ENCODE measurements around the gene DMXL2. TPM values are rescaled to one million over a fixed set of nuclear protein-coding genes. Genes with fewer than 3 reads are reported as not detected.
"Not testable (repeated sequence)": the region's sequence is repeated elsewhere in the genome, so short reads cannot be mapped to it uniquely, and the experiment has no call there.

DMXL2 gene
- polyA plus RNA-seq, 1 experiment = 18.6 TPM

- CTCF ChIA-PET = interaction anchor here (1.1 to 1.8 kb wide), 2 partner anchors 46 to 86 kb away, joined by 3 to 6 read pairs; no protein-coding TSS in a partner anchor
- Histone ChIP-seq H3K27ac (ENCODE audit: low read depth, low read length) (no peak overlapping the region), H3K27me3 (ENCODE audit: control insufficient read depth, insufficient read depth, low read length) (no peaks in the 10 kb centered on the region), H3K9me3 (ENCODE audit: control insufficient read depth, insufficient read depth, low read length) (no peaks in the 10 kb centered on the region), H3K4me3 (ENCODE audit: low read depth, low read length) (no peak overlapping the region)
- POLR2A ChIA-PET = no interaction called here
- TF ChIP-seq CTCF (IDR thresholded peaks at IDR 0.05; ENCODE audit: low read depth, low read length) = no peak
- no peak for DNase-seq (ENCODE audit: low read depth, low spot score)
These were observed 172.6 kb downstream of the DMXL2 start for GRCh38 chr15:51450001-51450400.

- TF ChIP-seq CTCF (IDR thresholded peaks at IDR 0.05; ENCODE audit: low read depth, low read length) = no peak
- H3K27me3 ChIP-seq (ENCODE audit: control insufficient read depth, insufficient read depth, low read length) = no peaks in the 10 kb centered on the region
- no peaks in the 10 kb centered on the region for H3K9me3 ChIP-seq (ENCODE audit: control insufficient read depth, insufficient read depth, low read length)
- CTCF ChIA-PET = interaction anchor here (1.8 kb wide), 1 partner anchor 88 kb away, joined by 6 read pairs; no protein-coding TSS in a partner anchor
- H3K4me3 ChIP-seq (ENCODE audit: low read depth, low read length) = no peak overlapping the region
- POLR2A ChIA-PET = no interaction called here
- DNase-seq (ENCODE audit: low read depth, low spot score) = no peak
- H3K27ac ChIP-seq (ENCODE audit: low read depth, low read length) = no peak overlapping the region
These were observed 173.8 kb downstream of the DMXL2 start for GRCh38 chr15:51448622-51449399.

GRCh38 chr15:51447855-51448621, 174.5 kb downstream of the DMXL2 start:
- Histone ChIP-seq H3K9me3 (ENCODE audit: control insufficient read depth, insufficient read depth, low read length) (no peaks in the 10 kb centered on the region; the same call in 1 of the 2 replicates), H3K27me3 (ENCODE audit: control insufficient read depth, insufficient read depth, low read length) (no peaks in the 10 kb centered on the region), H3K4me3 (ENCODE audit: low read depth, low read length) (no peak overlapping the region), H3K27ac (ENCODE audit: low read depth, low read length) (no peak overlapping the region)
- no peak for DNase-seq (ENCODE audit: low read depth, low spot score)
- TF ChIP-seq CTCF (IDR thresholded peaks at IDR 0.05; ENCODE audit: low read depth, low read length) = no peak
- POLR2A ChIA-PET = no interaction called here
- CTCF ChIA-PET = interaction anchor here (1.8 kb wide), 1 partner anchor 88 kb away, joined by 6 read pairs; no protein-coding TSS in a partner anchor

GRCh38 chr15:51446029-51446744, 176.4 kb downstream of the DMXL2 start:
- H3K4me3 ChIP-seq (ENCODE audit: low read depth, low read length); CTCF ChIA-PET; H3K9me3 ChIP-seq (ENCODE audit: control insufficient read depth, insufficient read depth, low read length); H3K27me3 ChIP-seq (ENCODE audit: control insufficient read depth, insufficient read depth, low read length); DNase-seq (ENCODE audit: low read depth, low spot score); H3K27ac ChIP-seq (ENCODE audit: low read depth, low read length); POLR2A ChIA-PET: not testable (repeated sequence)

GRCh38 chr15:51444807-51445206, 177.8 kb downstream of the DMXL2 start:
- ChIA-PET POLR2A (no interaction called here), CTCF (no interaction called here)
- TF ChIP-seq CTCF (IDR thresholded peaks at IDR 0.05; ENCODE audit: low read depth, low read length) = no peak
- Histone ChIP-seq H3K27ac (ENCODE audit: low read depth, low read length) (no peak overlapping the region), H3K4me3 (ENCODE audit: low read depth, low read length) (no peak overlapping the region), H3K27me3 (ENCODE audit: control insufficient read depth, insufficient read depth, low read length) (no peaks in the 10 kb centered on the region), H3K9me3 (ENCODE audit: control insufficient read depth, insufficient read depth, low read length) (no peaks in the 10 kb centered on the region; the same call in 1 of the 2 replicates)
- no peak for DNase-seq (ENCODE audit: low read depth, low spot score)
